GM19023 (cell line): ENCODE measurements around the gene COL5A1.

Experiments
- ATAC-seq: cut with Tn5 transposase; IDR thresholded peaks from one replicate; pipeline ENCODE4 v1.9.1; 2021; ENCODE audit warnings: mild to moderate bottlenecking, moderate library complexity; ENCODE audit not compliant: unreplicated experiment

The COL5A1 gene

GRCh38 chr9:134625361-134626068, 16.1 kb upstream of the COL5A1 start:
- ATAC-seq = no peak

DNA sequence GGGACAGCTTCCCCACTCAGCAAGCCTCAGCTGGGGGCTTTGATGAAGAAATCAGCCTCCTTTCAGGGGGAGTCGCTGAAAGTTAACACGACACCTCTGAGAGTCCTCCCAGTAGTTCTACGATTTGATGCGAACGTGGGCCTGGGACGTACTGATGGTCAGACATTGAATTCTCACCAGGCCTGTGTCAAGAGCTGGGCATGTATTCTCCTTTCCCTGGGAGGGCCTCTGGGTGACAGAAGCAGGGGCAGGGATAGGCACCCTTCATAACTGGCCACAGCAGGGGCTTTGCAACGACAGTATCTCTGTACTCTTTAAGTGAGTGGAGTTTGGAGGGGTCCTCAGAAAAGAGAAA, 15.6 kb upstream of the COL5A1 start:
- ATAC-seq = no peak

DNA sequence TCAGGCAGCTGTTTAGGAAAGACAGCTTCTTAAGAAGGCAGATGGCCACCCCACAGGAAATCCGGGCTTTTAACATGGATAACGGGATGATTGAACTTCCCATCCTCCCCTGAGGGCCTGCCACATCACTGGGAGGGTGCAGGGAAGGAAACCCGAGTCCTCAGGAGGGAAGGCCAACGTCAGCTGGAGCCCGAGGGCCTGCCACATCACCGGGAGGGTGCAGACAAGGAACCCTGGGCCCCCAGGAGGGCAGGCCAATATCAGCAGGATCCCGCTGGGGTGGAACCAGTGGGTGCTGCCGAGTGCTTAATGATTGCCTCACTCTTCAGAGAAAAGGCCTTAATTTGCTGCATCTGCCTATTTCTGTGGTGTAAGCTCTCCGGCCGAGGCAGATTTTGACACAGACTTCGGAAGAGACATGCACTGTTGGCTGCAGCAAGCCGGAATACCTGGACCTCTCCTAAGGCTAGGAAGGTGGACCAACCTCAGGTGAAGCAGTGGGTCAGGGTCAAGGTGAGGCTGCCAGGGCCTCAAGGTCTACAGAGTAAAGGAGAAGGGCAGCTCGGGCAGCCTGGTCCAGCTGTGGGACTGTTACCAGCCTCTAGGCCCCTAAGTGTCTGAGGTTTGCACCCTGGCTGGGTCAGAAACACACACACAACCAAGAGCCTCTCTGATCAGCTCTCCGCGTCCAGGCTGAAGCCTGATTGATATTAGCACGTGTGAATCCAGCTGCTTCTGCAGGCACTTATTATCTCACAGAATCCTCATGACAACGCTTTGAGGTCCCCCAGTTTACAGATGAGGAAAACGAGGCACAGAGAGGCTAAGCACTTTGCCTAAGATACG, 14.8 kb upstream of the COL5A1 start:
- no peak for ATAC-seq

DNA sequence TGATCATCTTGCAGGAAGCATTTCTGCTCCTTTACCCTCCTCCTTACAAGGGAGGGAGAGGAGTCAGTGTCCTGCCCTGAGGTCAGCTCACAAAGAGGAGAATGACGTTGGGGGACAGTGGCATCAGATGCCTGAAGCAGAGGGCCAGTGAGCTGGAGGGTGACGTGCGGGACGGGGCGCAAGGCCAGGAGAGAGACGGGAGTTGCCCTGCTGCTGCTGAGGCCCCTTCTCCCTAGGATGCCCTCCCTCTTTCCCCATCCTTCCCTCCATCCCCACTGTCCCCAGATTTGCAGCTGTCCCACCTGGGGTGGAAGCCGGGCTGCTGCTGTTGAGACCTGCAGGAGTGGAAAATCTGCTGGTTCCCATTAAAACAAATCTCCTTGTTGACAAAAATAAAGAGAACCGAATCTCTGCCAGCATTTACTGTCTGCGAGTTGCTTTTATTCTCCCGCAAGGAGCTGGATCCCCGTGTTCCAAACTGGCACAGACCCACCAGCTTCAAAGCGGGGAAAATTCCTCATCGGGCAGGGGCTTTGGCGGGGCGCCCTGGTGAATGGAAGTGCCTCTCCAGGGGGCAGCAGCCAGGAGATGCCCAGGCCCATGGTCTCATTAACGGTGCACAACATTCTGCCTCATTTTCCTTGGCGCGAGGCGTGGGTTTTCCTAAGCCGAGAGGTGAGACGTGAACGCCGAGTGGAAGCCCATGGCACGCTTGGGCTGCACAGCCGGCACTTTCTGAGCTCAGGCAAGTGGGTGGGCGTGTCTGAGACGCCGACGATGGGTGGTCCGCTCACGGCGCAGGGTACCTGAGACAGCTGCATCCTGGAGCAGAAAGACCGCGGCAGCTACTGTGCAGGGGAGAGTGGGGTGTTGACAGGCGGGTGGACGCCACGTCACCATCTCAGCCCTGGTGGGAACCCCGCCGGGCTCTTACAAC, 13.9 kb upstream of the COL5A1 start:
- ATAC-seq = no peak

DNA sequence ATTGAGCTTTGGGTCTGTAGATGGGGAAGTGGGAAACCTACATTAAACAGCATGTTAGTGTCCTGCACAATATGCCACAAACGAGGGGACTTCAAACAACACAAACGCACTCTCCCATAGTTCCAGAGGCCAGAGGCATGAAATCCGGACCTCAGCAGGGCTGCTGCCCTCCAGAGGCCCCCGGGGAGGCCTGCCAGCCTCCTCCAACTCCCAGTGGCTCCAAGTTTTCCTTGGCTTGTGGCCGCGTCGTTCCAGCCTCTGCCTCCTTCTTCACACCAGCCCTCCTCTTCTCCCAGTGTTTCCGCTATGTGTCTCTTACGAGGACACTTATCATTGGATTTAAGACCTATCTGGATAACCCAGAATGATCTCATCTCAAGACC, 13.3 kb upstream of the COL5A1 start:
- no peak for ATAC-seq

GRCh38 chr9:134629061-134629585, 12.5 kb upstream of the COL5A1 start:
- ATAC-seq = no peak

GRCh38 chr9:134629586-134630392, 11.8 kb upstream of the COL5A1 start:
- no peak for ATAC-seq

DNA sequence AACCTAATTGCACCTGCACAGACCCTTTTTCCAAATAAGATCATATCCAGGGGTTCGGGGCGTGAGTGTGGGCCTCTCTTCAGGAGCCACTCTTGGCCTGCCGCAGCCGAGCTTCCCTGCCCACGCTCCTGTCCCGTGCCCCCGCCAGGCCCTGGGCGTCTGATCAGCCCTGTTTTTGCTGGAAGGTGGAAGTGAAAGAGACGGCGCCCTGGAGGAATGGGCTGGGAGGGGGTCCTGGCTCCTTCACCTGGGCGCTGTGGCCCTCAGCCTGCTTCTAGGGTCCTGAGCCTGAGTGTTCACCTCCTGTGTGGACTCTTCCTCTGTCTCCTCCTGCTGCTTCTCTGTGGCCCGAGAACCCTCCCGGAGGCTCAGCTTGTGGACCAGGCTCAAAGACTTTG, 11.2 kb upstream of the COL5A1 start:
- ATAC-seq = no peak

DNA sequence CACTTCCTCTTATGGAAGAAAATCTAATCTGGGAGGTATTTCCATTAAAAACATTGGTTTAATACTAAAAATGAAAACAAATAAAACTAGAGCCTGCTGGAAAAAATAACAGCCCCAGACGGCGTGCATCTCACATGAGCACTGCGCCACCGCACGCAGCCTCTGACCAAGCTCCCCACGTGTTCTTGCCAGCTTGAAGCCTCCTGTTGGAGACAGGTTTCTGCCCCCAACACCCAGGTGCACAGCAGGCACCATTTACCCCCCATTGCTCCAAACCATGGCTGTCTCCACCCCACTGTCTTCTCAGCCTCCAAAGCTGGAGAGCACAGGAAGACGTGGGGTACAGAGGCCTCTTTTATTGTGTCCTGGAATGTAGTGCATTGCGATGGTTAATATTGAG, 10.7 kb upstream of the COL5A1 start:
- no peak for ATAC-seq

DNA sequence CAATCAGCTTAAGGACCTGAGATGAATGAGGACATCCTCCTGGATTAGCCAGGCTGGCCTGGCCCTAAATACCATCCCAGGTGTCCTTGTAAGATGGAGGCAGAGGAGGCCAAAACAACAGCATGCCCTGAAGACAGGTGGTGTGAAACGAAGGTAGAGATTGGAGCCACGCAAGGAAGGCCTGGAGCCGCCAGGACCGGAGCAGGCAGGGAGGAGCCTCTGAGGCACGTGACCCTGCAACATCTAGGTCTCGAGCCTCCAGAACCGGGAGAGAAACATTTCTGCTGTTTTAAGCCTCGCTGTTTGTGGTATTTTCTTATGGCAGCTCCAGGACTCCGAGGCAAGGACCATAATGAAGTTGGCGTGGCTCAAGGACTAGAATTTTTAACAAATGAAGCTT, 9.7 kb upstream of the COL5A1 start:
- no peak for ATAC-seq

DNA sequence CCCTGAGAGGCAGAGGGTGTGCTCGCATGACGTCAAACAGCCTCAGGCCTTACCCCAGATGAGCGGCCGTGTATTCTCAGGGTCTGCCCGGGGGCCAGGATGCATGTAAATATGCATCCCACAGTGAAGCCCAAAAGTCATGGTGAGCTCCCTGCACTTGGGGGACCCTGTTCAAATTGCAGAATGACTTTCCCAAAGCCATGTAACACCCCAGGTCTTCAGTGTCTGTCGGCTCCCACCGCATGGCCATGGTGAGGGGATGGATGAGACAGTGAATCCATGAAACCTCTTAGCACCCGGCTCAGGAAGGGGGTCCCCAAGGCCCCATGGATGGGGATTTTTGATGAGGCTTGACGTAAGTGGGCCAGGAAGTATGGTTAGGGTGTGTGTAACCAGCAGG, 9.3 kb upstream of the COL5A1 start:
- no peak for ATAC-seq

DNA sequence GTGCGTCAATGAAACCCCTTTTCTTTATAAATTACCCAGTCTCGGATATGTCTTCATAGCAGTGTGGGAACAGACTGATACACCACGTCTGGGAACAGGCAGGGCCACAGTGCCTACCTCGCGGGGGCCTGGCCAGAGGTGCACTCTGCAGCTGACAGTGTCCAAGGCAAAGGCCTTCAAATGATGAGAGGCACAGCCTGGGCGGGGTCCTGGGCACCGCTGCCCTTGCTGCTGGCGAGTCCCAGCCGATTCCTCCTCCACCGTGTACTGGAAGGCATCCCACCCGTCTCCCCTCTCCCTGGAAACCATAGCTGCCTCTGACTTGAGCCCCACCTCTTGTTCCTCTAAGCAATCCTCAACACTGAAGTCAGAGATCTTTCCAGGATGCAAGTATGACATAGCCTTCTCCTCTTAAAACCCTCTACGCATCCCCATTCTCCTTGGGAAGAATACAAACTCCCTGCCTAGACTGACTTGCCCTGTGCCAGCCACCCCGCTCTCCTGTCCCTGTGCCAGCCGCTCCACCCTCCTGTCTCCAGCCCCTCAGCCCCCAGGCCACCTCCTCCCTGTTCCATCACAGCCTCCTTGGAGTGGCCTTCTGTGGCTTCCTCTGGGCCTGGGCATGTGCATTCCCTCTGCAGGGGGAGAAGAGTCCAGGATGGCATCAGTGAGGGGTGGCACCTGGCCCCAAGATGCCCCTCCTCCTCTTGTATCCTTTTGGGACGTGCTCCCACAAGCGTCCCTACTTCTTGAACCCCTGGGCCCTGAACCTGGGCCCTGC, 8.1 kb upstream of the COL5A1 start:
- no peak for ATAC-seq

- ATAC-seq = no peak
These were observed 7.4 kb upstream of the COL5A1 start for GRCh38 chr9:134634176-134634575.

- no peak for ATAC-seq
These were observed 6.9 kb upstream of the COL5A1 start for GRCh38 chr9:134634667-134635230.

DNA sequence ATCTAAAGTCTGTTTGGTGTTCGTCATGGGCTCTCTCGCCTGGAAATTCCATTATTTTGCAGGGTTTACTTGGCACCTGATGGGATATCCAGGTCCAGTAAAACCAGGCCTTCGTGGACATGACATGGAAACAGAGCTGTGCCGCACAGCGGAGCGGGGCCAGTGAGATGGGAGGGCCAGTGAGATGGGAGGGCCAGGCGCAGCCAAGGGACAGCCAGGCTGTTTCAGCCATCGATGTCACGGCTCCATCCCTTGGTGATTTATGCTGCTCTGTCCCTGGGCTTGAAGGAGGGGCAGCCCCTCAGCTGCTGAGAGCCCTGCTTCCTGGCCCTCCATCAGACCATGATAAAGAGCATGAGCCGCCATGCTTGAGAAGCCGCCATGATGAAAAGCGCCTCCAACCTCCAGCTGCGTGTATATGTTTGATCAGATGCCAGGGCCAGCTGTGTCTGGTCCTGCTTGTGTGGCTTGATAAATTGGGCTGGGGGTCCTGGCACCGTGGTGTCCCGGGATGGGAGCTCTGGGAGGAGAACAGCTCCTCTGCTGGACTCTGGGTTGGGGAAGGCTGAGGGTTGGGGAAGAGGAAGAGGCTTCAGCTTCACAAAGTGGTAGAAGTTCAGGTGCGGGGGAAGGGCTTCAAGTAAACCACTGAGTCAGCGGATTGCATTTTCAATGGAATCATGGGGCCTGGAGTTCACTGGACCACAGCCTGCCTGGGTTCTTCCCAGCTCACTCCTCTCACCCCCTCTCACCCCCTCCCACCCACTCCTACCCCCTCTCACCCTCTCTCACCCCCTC, 6.1 kb upstream of the COL5A1 start:
- no peak for ATAC-seq

GRCh38 chr9:134636149-134636507, 5.5 kb upstream of the COL5A1 start:
- no peak for ATAC-seq

DNA sequence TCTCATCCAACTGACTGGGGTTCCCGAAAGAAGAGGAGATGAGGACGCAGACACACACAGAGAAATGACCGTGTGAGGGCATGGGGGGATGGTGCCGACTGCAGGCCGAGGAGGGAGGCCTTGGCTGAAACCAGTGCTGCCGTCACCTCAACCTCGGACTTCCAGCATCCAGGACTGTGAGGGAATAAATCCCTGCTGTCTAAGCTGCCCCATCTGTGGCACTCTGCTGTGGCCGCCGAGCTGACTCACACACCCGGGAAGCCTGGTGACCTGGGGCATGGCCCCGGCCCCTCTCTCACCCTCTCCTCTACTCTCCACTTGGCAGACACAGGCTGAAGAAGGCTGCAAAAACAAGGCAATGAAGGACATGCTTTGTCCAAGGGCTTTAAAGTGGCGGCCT, 4.4 kb upstream of the COL5A1 start:
- no peak for ATAC-seq

GRCh38 chr9:134637696-134638501, 3.7 kb upstream of the COL5A1 start:
- ATAC-seq = no peak
